Measurements from ENCODE around the gene LTBP4.
A peak's percentile ranks its signal among the peaks of the same experiment; 100 is the strongest.
"Not testable (repeated sequence)": the region's sequence is repeated elsewhere in the genome, so short reads cannot be mapped to it uniquely, and the experiment has no call there.

Gene LTBP4

DNA sequence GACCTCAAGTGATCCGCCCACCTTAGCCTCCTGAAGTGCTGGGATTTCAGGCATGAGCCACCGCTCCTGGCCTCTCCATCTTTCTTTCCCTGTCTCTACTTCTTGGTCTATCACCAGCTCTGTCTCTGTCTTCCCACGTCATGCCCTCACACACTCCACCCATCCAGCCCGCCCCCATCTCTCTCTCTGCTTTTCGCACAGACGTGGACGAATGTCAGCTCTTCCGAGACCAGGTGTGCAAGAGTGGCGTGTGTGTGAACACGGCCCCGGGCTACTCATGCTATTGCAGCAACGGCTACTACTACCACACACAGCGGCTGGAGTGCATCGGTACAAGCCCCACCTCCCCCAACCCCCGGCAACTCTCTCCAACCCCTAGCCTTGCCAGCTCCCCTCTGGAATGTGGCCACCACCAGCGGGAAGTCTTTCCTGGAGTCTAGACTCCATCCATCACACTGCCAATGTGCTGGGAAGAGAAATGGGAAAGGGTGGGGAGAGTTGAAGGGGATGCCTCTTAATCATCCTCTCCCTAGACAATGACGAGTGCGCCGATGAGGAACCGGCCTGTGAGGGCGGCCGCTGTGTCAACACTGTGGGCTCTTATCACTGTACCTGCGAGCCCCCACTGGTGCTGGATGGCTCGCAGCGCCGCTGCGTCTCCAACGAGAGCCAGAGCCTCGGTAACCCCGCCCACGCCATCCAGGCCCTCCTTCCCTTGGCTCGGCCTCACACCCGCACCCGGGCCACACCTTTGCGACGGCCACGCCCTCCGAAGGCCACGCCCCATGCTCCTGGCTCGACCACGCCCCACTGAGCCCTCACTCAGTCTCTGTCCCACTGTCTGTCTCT, 22.5 kb downstream of the LTBP4 start:
- DNase-seq (ENCODE audit: low read depth in 1 of 2, low spot score in 1 of 2) = peak; percentile 82 to 85
- in situ Hi-C loops (cut with HindIII; ENCODE audit: low pct_unique_long_range_greater_than_20kb, low sequenced_read_pairs) = no loop called here
- TF ChIP-seq JUND (IDR thresholded peaks at IDR 0.05; ENCODE audit: low read depth) = no peak

GRCh38 chr19:40624369-40625153, 23.4 kb downstream of the LTBP4 start:
- DNase-seq (ENCODE audit: low read depth in 1 of 2, low spot score in 1 of 2); in situ Hi-C loops (cut with HindIII; ENCODE audit: low pct_unique_long_range_greater_than_20kb, low sequenced_read_pairs): not testable (repeated sequence)

DNA sequence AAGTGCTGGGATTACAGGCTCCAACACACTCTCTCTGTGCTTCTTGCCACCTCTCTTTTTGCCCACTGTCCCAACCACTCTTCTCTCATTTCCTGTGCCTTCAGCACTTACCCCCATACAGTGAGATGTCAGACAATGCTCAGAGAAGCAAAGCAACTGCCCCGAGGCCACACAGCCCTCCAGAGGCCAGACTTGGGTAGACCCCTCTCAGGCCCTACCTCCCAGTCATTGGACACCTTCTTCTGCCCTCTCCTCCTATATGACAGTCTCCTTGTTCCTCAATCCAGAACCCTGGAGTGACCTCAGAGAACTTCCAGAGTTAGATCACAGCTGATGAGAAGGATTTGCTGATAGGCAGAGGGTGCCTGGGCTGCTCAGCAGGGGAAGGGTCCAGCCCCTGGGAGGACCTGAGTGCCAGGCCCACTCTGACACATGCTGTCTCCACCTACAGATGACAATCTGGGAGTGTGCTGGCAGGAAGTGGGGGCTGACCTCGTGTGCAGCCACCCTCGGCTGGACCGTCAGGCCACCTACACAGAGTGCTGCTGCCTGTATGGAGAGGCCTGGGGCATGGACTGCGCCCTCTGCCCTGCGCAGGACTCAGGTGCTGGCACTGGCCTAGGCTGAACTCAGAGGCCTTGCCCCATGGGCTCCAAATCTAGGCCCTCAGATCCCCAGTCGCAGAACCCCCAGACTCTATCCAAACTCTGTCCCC, 24.4 kb downstream of the LTBP4 start:
- TF ChIP-seq JUND (IDR thresholded peaks at IDR 0.05; ENCODE audit: low read depth) = no peak
- DNase-seq (ENCODE audit: low read depth in 1 of 2, low spot score in 1 of 2) = no peak
- in situ Hi-C loops (cut with HindIII; ENCODE audit: low pct_unique_long_range_greater_than_20kb, low sequenced_read_pairs) = no loop called here

DNA sequence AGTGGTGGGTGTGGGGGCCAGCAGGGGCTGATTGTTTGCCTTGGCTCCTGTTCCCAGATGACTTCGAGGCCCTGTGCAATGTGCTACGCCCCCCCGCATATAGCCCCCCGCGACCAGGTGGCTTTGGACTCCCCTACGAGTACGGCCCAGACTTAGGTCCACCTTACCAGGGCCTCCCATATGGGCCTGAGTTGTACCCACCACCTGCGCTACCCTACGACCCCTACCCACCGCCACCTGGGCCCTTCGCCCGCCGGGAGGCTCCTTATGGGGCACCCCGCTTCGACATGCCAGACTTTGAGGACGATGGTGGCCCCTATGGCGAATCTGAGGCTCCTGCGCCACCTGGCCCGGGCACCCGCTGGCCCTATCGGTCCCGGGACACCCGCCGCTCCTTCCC, 25.7 kb downstream of the LTBP4 start:
- DNase-seq (ENCODE audit: low read depth in 1 of 2, low spot score in 1 of 2) = no peak
- TF ChIP-seq JUND (IDR thresholded peaks at IDR 0.05; ENCODE audit: low read depth) = no peak
- in situ Hi-C loops (cut with HindIII; ENCODE audit: low pct_unique_long_range_greater_than_20kb, low sequenced_read_pairs) = no loop called here

- DNase-seq (ENCODE audit: low read depth in 1 of 2, low spot score in 1 of 2) = no peak
- no peak for TF ChIP-seq JUND (IDR thresholded peaks at IDR 0.05; ENCODE audit: low read depth)
- in situ Hi-C loops (cut with HindIII; ENCODE audit: low pct_unique_long_range_greater_than_20kb, low sequenced_read_pairs) = no loop called here
These were observed 26.5 kb downstream of the LTBP4 start for GRCh38 chr19:40627486-40628279.

GRCh38 chr19:40629346-40629745, 28.2 kb downstream of the LTBP4 start:
- TF ChIP-seq JUND (IDR thresholded peaks at IDR 0.05; ENCODE audit: low read depth) = no peak
- DNase-seq (ENCODE audit: low read depth in 1 of 2, low spot score in 1 of 2) = no peak
- in situ Hi-C loops (cut with HindIII; ENCODE audit: low pct_unique_long_range_greater_than_20kb, low sequenced_read_pairs) = no loop called here

DNA sequence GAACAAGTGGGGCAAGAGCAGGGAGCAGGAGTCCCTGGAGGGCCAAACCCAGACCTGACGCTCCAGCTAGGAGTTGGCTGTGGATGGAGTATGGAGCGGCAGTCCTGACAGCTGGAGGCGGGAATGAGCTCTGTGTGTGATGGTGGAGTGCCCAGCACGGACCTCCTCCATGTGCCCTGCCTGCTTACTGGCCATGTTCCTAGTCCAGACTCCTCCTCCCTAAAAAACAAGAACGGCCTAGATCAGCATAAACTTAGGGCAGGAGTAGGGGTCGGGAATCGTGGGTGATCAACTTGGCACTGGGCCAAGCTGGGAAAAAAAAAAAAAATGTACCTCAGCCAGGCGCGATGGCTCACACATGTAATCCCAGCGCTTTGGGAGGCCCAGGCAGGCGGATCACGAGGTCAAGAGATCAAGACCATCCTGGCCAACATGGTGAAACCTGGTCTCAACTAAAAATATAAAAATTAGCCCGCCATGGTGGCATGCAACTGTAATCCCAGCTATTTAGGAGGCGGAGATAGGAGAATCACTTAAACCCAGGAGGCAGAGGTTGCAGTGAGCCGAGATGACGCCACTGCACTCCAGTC, 29.5 kb downstream of the LTBP4 start:
- in situ Hi-C loops (cut with HindIII; ENCODE audit: low pct_unique_long_range_greater_than_20kb, low sequenced_read_pairs) = no loop called here
- no peak for DNase-seq (ENCODE audit: low read depth in 1 of 2, low spot score in 1 of 2)
- no peak for TF ChIP-seq JUND (IDR thresholded peaks at IDR 0.05; ENCODE audit: low read depth)

DNA sequence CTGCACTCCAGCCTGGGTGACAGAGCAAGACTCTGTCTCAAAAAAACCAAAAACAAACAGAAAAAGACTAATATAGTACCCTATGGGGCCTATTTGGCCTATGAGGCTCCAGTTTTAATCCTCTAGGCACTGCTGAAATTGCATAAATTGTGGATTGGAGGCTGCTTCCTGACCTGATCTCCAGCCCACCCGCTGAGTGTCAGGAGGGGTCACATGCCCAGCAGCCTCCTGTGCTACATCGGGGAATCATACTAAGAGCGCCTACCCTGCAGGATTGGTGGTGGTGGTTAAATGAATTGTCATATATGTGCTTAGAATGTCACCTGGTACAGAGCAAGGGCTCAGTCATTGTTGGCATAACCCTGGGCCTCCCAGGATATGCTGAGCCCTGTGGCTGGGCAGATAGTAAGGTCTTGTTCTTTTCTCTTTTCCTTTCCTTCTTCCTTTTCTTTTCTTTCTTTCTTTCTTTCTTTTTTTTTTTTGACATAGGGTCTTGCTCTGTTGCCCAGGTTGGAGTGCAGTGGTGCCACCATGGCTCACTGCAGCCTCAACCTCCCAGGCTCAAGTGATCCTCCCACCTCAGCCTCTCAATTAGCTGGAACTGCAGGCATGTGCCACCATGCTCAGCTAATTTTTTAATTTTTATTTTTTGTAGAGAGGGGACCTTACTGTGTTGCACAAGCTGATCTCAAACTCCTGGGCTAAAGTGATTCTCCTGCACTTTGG, 31.3 kb downstream of the LTBP4 start:
- no peak for TF ChIP-seq JUND (IDR thresholded peaks at IDR 0.05; ENCODE audit: low read depth)
- no peak for DNase-seq (ENCODE audit: low read depth in 1 of 2, low spot score in 1 of 2)
- in situ Hi-C loops (cut with HindIII; ENCODE audit: low pct_unique_long_range_greater_than_20kb, low sequenced_read_pairs) = no loop called here

- no peak for DNase-seq (ENCODE audit: low read depth in 1 of 2, low spot score in 1 of 2)
- no peak for TF ChIP-seq JUND (IDR thresholded peaks at IDR 0.05; ENCODE audit: low read depth)
- in situ Hi-C loops (cut with HindIII; ENCODE audit: low pct_unique_long_range_greater_than_20kb, low sequenced_read_pairs) = no loop called here
These were observed 32.0 kb downstream of the LTBP4 start for GRCh38 chr19:40633207-40633606.

DNA sequence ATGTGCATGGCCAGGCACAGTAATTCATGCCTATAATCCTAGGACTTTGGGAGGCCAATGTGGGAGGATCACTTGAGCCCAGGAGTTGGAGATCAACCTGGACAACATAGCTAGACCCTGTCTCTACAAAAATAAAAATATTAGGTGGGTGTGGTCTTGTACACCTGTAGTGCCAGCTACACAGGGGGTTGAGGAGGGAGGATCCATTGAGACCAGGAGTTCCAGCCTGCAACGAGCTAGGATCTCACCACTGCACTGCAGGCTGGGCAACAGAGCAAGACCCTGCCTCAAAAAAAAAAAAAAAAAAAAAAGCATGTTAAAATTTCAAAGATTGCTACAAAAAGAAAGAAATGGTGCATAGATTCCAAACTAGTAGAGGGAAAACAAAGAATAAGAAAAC, 37.2 kb downstream of the LTBP4 start:
- DNase-seq (ENCODE audit: low read depth in 1 of 2, low spot score in 1 of 2) = no peak
- no peak for TF ChIP-seq JUND (IDR thresholded peaks at IDR 0.05; ENCODE audit: low read depth)
- in situ Hi-C loops (cut with HindIII; ENCODE audit: low pct_unique_long_range_greater_than_20kb, low sequenced_read_pairs) = no loop called here

- in situ Hi-C loops (cut with HindIII; ENCODE audit: low pct_unique_long_range_greater_than_20kb, low sequenced_read_pairs) = no loop called here
- DNase-seq (ENCODE audit: low read depth in 1 of 2, low spot score in 1 of 2) = no peak
- TF ChIP-seq JUND (IDR thresholded peaks at IDR 0.05; ENCODE audit: low read depth) = no peak
These were observed 38.4 kb downstream of the LTBP4 start for GRCh38 chr19:40639638-40639982.

Data from T47D (cell line).